ENCODE data around the gene STXBP4.

The STXBP4 gene, protein sequence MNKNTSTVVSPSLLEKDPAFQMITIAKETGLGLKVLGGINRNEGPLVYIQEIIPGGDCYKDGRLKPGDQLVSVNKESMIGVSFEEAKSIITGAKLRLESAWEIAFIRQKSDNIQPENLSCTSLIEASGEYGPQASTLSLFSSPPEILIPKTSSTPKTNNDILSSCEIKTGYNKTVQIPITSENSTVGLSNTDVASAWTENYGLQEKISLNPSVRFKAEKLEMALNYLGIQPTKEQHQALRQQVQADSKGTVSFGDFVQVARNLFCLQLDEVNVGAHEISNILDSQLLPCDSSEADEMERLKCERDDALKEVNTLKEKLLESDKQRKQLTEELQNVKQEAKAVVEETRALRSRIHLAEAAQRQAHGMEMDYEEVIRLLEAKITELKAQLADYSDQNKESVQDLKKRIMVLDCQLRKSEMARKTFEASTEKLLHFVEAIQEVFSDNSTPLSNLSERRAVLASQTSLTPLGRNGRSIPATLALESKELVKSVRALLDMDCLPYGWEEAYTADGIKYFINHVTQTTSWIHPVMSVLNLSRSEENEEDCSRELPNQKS

DNA sequence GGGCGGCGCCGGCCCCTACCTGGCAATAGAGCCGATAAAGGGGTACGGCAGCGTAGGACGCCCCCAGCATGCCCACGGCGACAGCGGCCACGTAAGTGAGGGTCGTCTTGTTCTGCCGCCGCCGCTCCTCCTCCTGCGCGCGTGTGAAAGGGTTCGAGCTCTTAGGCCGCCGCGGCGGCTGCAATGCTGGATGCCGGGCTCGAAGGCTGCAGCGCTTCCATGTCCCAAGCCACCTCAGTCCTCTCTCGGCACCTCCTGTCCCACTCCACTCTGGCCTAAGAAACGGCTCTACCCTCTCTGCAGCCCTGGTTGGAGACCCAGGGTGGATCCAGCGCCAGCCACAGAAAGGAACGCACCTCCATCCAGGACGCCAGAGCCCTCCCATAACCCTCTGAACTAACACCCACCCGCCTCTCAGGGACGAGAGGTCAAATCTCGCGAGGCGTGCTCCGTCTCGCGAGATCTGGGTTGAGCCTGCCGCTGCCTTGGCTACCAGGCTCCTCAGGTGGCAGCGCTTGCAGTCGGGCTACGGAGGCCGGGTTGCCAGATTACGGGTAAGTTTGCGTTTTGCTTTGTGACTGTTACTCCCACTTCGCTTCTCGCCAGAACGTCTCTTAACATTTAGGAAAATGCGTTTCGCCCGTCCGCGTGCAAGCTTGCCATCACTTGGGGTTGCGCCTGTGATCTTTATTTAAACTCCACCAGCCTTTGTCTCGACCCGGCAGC is at the start of gene STXBP4, which contains the start of gene COX11:
STXBP4 (plus strand) TSS at position 504 of the 726 bp plus-strand sequence. CDS start 17,455 bp downstream, outside the sequence.
COX11 (minus strand) TSS at position 393 of the 726 bp plus-strand sequence; CDS start at position 385, 8 bp downstream.
- peak within 1 kb of the TSS; percentile 89 for H3K4me2 ChIP-seq (ENCODE audit: low read depth, low read length)
- H2AFZ ChIP-seq (ENCODE audit: low read length), result peak within 1 kb of the TSS; percentile 90
- no peaks in the 10 kb centered on the region for H3K9me2 ChIP-seq (replicated peaks; ENCODE audit: insufficient read depth, low read length)
- peak within 1 kb of the TSS; percentile 41; the same call in 1 of the 2 replicates for H3K27ac ChIP-seq (ENCODE audit: low read length)
- H3K4me3 ChIP-seq (ENCODE audit: low read length), result peak within 1 kb of the TSS; percentile 78
- H3K9me3 ChIP-seq (replicated peaks; ENCODE audit: insufficient read depth, low read length), result no peaks in the 10 kb centered on the region
- peak within 1 kb of the TSS; percentile 86 for H3K9ac ChIP-seq (ENCODE audit: low read length)
- H3K27me3 ChIP-seq (replicated peaks; ENCODE audit: insufficient read depth, low read length), result no peaks in the 10 kb centered on the region
- H4K20me1 ChIP-seq (ENCODE audit: insufficient read depth, low read length), result no peaks in the 10 kb centered on the region
- TF ChIP-seq EZH2 (optimal IDR thresholded peaks at IDR 0.05; ENCODE audit: low read depth, low read length), result no peak
- no peak for TF ChIP-seq EZH2phosphoT487 (IDR thresholded peaks at IDR 0.05; ENCODE audit: low read length)
- TF ChIP-seq, protein P1, sequence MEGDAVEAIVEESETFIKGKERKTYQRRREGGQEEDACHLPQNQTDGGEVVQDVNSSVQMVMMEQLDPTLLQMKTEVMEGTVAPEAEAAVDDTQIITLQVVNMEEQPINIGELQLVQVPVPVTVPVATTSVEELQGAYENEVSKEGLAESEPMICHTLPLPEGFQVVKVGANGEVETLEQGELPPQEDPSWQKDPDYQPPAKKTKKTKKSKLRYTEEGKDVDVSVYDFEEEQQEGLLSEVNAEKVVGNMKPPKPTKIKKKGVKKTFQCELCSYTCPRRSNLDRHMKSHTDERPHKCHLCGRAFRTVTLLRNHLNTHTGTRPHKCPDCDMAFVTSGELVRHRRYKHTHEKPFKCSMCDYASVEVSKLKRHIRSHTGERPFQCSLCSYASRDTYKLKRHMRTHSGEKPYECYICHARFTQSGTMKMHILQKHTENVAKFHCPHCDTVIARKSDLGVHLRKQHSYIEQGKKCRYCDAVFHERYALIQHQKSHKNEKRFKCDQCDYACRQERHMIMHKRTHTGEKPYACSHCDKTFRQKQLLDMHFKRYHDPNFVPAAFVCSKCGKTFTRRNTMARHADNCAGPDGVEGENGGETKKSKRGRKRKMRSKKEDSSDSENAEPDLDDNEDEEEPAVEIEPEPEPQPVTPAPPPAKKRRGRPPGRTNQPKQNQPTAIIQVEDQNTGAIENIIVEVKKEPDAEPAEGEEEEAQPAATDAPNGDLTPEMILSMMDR (IDR thresholded peaks at IDR 0.05; ENCODE audit: low read length), result no peak
- H3K36me3 ChIP-seq (replicated peaks; ENCODE audit: insufficient read depth, low read length), result peaks cover 7% of the 10 kb centered on the region; the same call in 1 of the 2 replicates
- peaks cover 14% of the 10 kb centered on the region; the same call in 1 of the 2 replicates for H3K4me1 ChIP-seq (ENCODE audit: low read length)
- H3F3A ChIP-seq (ENCODE audit: insufficient read depth, low read length), result no peaks in the 10 kb centered on the region
- H3K79me2 ChIP-seq (ENCODE audit: low read length), result peaks cover 27% of the 10 kb centered on the region
- DNase-seq, result peak; percentile 98

DNA sequence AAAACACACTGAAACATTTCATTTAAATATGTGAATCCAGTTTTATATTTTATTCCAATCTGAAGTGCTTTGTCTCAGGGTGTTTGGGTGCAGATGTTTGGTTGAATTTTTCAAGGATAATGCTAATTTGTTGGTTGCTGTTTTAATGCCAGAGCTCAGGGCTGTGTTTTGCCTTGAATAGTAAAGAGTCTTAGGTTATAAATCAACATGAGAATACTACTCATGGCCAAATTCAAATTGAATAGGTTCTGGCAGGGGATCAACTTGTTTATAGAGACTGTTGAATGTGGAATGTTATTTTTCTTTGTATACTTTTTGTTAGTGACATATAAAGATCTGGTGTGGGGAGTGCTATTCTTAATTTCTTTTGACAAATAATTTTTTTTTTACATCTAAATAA is 49.1 kb upstream of the STXBP4 start:
- Histone ChIP-seq H3F3A (ENCODE audit: insufficient read depth, low read length) (no peaks in the 10 kb centered on the region), H3K4me2 (ENCODE audit: low read depth, low read length) (no peak overlapping the region), H4K20me1 (ENCODE audit: insufficient read depth, low read length) (no peaks in the 10 kb centered on the region), H3K9me3 (replicated peaks; ENCODE audit: insufficient read depth, low read length) (no peaks in the 10 kb centered on the region), H3K9me2 (replicated peaks; ENCODE audit: insufficient read depth, low read length) (no peaks in the 10 kb centered on the region), H3K27ac (ENCODE audit: low read length) (no peak overlapping the region), H3K36me3 (replicated peaks; ENCODE audit: insufficient read depth, low read length) (no peaks in the 10 kb centered on the region), H3K27me3 (replicated peaks; ENCODE audit: insufficient read depth, low read length) (no peaks in the 10 kb centered on the region), H2AFZ (ENCODE audit: low read length) (no peak overlapping the region), H3K4me3 (ENCODE audit: low read length) (no peak overlapping the region), H3K79me2 (ENCODE audit: low read length) (no peaks in the 10 kb centered on the region), H3K4me1 (ENCODE audit: low read length) (no peaks in the 10 kb centered on the region), H3K9ac (ENCODE audit: low read length) (no peak overlapping the region)
- no peak for TF ChIP-seq EZH2 (optimal IDR thresholded peaks at IDR 0.05; ENCODE audit: low read depth, low read length)
- TF ChIP-seq, protein P1 (IDR thresholded peaks at IDR 0.05; ENCODE audit: low read length), result no peak
- TF ChIP-seq EZH2phosphoT487 (IDR thresholded peaks at IDR 0.05; ENCODE audit: low read length), result no peak
- DNase-seq, result no peak

DNA sequence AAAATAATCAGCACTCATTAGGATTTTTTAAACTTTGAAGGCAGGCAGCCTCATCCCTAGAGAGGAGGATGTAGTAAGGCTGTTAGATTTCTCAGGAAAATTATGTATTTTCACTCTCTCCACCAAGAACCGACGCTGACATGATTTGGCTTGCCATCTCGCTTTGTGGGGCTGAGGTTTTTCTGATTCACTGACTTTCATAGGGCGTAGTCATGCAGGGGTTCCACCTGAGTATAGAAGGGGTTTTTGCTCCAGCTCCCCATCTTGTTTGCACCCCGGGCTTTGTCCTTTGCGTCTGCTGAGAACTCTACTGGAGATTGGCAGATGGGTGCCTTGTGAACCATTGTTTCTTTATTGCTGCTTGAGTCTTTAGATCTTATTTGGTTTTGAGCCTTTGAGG is 47.7 kb upstream of the STXBP4 start:
- TF ChIP-seq EZH2 (optimal IDR thresholded peaks at IDR 0.05; ENCODE audit: low read depth, low read length) (no peak), EZH2phosphoT487 (IDR thresholded peaks at IDR 0.05; ENCODE audit: low read length) (no peak)
- TF ChIP-seq, protein P1 (IDR thresholded peaks at IDR 0.05; ENCODE audit: low read length), result no peak
- Histone ChIP-seq H3K9me2 (replicated peaks; ENCODE audit: insufficient read depth, low read length) (no peaks in the 10 kb centered on the region), H3K4me1 (ENCODE audit: low read length) (no peaks in the 10 kb centered on the region), H3K4me2 (ENCODE audit: low read depth, low read length) (no peak overlapping the region), H3F3A (ENCODE audit: insufficient read depth, low read length) (no peaks in the 10 kb centered on the region), H3K9me3 (replicated peaks; ENCODE audit: insufficient read depth, low read length) (no peaks in the 10 kb centered on the region), H2AFZ (ENCODE audit: low read length) (no peak overlapping the region), H3K36me3 (replicated peaks; ENCODE audit: insufficient read depth, low read length) (no peaks in the 10 kb centered on the region), H3K27me3 (replicated peaks; ENCODE audit: insufficient read depth, low read length) (no peaks in the 10 kb centered on the region), H3K79me2 (ENCODE audit: low read length) (no peaks in the 10 kb centered on the region), H3K9ac (ENCODE audit: low read length) (no peak overlapping the region), H3K4me3 (ENCODE audit: low read length) (no peak overlapping the region), H4K20me1 (ENCODE audit: insufficient read depth, low read length) (no peaks in the 10 kb centered on the region), H3K27ac (ENCODE audit: low read length) (no peak overlapping the region)
- DNase-seq, result no peak

Data from MM.1S (cell line).